H9 (cell line): ENCODE measurements around the gene SERPINB4. TPM values are rescaled to one million over a fixed set of nuclear protein-coding genes. Genes with fewer than 3 reads are reported as not detected.

Source experiments
- DNase-seq: peaks from one replicate; pipeline ENCODE4 v3.0.0-alpha.2; 2017
- H2AFZ ChIP-seq: one replicate; pipeline ENCODE4 v1.6.1; 2013; ENCODE audit warnings: mild to moderate bottlenecking, low read length, control low read depth, moderate library complexity
- H2AK5ac ChIP-seq: 2 replicates; pipeline ENCODE4 v1.6.1; 2013; ENCODE audit warnings: low read length, control low read depth, mixed read lengths; ENCODE audit not compliant: insufficient read length
- H2BK120ac ChIP-seq: one replicate; pipeline ENCODE4 v1.6.1; 2013; ENCODE audit warnings: low read depth, mild to moderate bottlenecking, low read length, control low read depth, inconsistent platforms; ENCODE audit not compliant: poor library complexity, severe bottlenecking
- H2BK12ac ChIP-seq: 2 replicates; pipeline ENCODE4 v1.6.1; 2013; ENCODE audit warnings: low read length, control low read depth, mixed read lengths, low read depth; ENCODE audit not compliant: insufficient read length
- H2BK15ac ChIP-seq: 2 replicates; pipeline ENCODE4 v1.6.1; 2013; ENCODE audit warnings: low read depth, low read length, control low read depth
- H2BK20ac ChIP-seq: one replicate; pipeline ENCODE4 v1.6.1; 2013; ENCODE audit warnings: low read depth, mild to moderate bottlenecking, low read length, control low read depth, inconsistent platforms; ENCODE audit not compliant: poor library complexity, severe bottlenecking
- H2BK5ac ChIP-seq: 2 replicates; pipeline ENCODE4 v1.6.1; 2013; ENCODE audit warnings: low read length, control low read depth, mixed read lengths; ENCODE audit not compliant: insufficient read length
- H3K14ac ChIP-seq: 2 replicates; pipeline ENCODE4 v1.6.1; 2013; ENCODE audit warnings: low read length, control low read depth; ENCODE audit not compliant: insufficient read depth
- H3K18ac ChIP-seq: 2 replicates; pipeline ENCODE4 v1.6.1; 2013; ENCODE audit warnings: low read depth, mild to moderate bottlenecking, mixed read lengths, low read length, control low read depth; ENCODE audit not compliant: insufficient read length
- H3K23ac ChIP-seq: 2 replicates; pipeline ENCODE4 v1.6.1; 2013; ENCODE audit warnings: low read length, control low read depth, mixed read lengths, low read depth; ENCODE audit not compliant: insufficient read length
- H3K23me2 ChIP-seq: 2 replicates; pipeline ENCODE4 v1.6.1; 2013; ENCODE audit warnings: low read depth, mild to moderate bottlenecking, mixed read lengths, low read length, control low read depth; ENCODE audit not compliant: insufficient read length, poor library complexity, severe bottlenecking
- H3K27ac ChIP-seq: 2 replicates; pipeline ENCODE4 v1.5.1; 2013; ENCODE audit warnings: low read length, control low read depth, mixed read lengths, low read depth; ENCODE audit not compliant: insufficient read length
- H3K27me3 ChIP-seq: 2 replicates; pipeline ENCODE4 v1.6.1; 2013; ENCODE audit warnings: low read length, control low read depth, inconsistent platforms; ENCODE audit not compliant: insufficient read depth
- H3K4ac ChIP-seq: 2 replicates; pipeline ENCODE4 v1.6.1; 2013; ENCODE audit warnings: low read depth, mild to moderate bottlenecking, control low read depth, inconsistent platforms, low read length, moderate library complexity
- H3K4me1 ChIP-seq: 2 replicates; pipeline ENCODE4 v1.6.1; 2013; ENCODE audit warnings: low read length, control low read depth, inconsistent platforms; ENCODE audit not compliant: insufficient read depth
- H3K4me2 ChIP-seq: 2 replicates; pipeline ENCODE4 v1.6.1; 2013; ENCODE audit warnings: low read length, control low read depth, mixed read lengths; ENCODE audit not compliant: insufficient read length, insufficient read depth
- H3K56ac ChIP-seq: 2 replicates; pipeline ENCODE4 v1.6.1; 2013; ENCODE audit warnings: low read depth, mild to moderate bottlenecking, mixed read lengths, low read length, control low read depth; ENCODE audit not compliant: insufficient read length
- H3K79me1 ChIP-seq: 2 replicates; pipeline ENCODE4 v1.6.1; 2013; ENCODE audit warnings: low read depth, mild to moderate bottlenecking, moderate library complexity, low read length, control low read depth, inconsistent platforms; ENCODE audit not compliant: insufficient read depth, poor library complexity, severe bottlenecking
- H3K79me2 ChIP-seq: 2 replicates; pipeline ENCODE4 v1.6.1; 2013; ENCODE audit warnings: low read length, control low read depth, inconsistent platforms; ENCODE audit not compliant: insufficient read depth
- H3K9ac ChIP-seq: 2 replicates; pipeline ENCODE4 v1.6.1; 2013; ENCODE audit warnings: low read length, control low read depth, mixed read lengths; ENCODE audit not compliant: insufficient read length; ENCODE audit errors: extremely low read depth
- H3K9me3 ChIP-seq: one replicate; pipeline ENCODE4 v1.6.1; 2013; ENCODE audit warnings: low read depth, low read length, inconsistent platforms; ENCODE audit not compliant: control insufficient read depth
- H3T11ph ChIP-seq: one replicate; pipeline ENCODE4 v1.6.1; 2013; ENCODE audit warnings: mild to moderate bottlenecking, low read length, control low read depth, inconsistent platforms
- H4K20me1 ChIP-seq: one replicate; pipeline ENCODE4 v1.6.1; 2013; ENCODE audit not compliant: control insufficient read depth, insufficient read length, insufficient read depth
- H4K5ac ChIP-seq: 2 replicates; pipeline ENCODE4 v1.6.1; 2013; ENCODE audit warnings: low read depth, mild to moderate bottlenecking, mixed read lengths, low read length, control low read depth; ENCODE audit not compliant: insufficient read length
- H4K8ac ChIP-seq: replicated peaks from 2 replicates; pipeline ENCODE4 v1.6.1; 2013; ENCODE audit warnings: low read length, control low read depth, mixed read lengths, low read depth; ENCODE audit not compliant: insufficient read length
- H4K91ac ChIP-seq: 2 replicates; pipeline ENCODE4 v1.6.1; 2013; ENCODE audit warnings: low read depth, mild to moderate bottlenecking, moderate library complexity, mixed read lengths, low read length, control low read depth; ENCODE audit not compliant: insufficient read length
- H3K27ac Mint-ChIP-seq, 3 experiments: 2 replicates in 2 of 3; 3 replicates in 1 of 3; pipeline ENCODE4 v1.8.0; 2020 to 2021; ENCODE audit warnings: mixed read lengths in 3 of 3, mild to moderate bottlenecking in 1 of 3, moderate library complexity in 1 of 3
- H3K27me3 Mint-ChIP-seq: 2 replicates; pipeline ENCODE4 v1.8.0; 2021; ENCODE audit warnings: low read depth, mild to moderate bottlenecking, moderate library complexity, mixed read lengths
- H3K36me3 Mint-ChIP-seq, 3 experiments: 2 replicates in 2 of 3; 3 replicates in 1 of 3; pipeline ENCODE4 v1.8.0; 2020 to 2021; ENCODE audit warnings: low read depth in 3 of 3, mixed read lengths in 3 of 3; ENCODE audit not compliant: insufficient read depth in 1 of 3
- H3K4me1 Mint-ChIP-seq, 2 experiments: 2 replicates each; pipeline ENCODE4 v1.8.0; 2020; ENCODE audit warnings: mixed read lengths in 2 of 2
- H3K4me3 Mint-ChIP-seq, 2 experiments: 2 replicates in 1 of 2; 3 replicates in 1 of 2; pipeline ENCODE4 v1.8.0; 2020 to 2021; ENCODE audit warnings: mild to moderate bottlenecking in 2 of 2, mixed read lengths in 2 of 2, moderate library complexity in 1 of 2
- H3K9me3 Mint-ChIP-seq, 2 experiments: 2 replicates in 1 of 2; 3 replicates in 1 of 2; pipeline ENCODE4 v1.8.0; 2020; ENCODE audit warnings: mild to moderate bottlenecking in 2 of 2, mixed read lengths in 2 of 2, moderate library complexity in 1 of 2
- WGBS: extraction: QIAGEN DNeasy Blood & Tissue Kit; methylation state at CpG from one replicate; pipeline ENCODE4 v1.1.7; 2013; ENCODE audit warnings: missing lambda C conversion rate, low lambda C conversion rate, mixed read lengths; ENCODE audit not compliant: insufficient read length; ENCODE audit errors: extremely low coverage; 5-methylcytosine and 5-hydroxymethylcytosine counted together
- total RNA-seq: library from RNA; stranded (reverse); gene quantifications from 2 replicates; pipeline ENCODE4 v1.2.1, GENCODE V29; 2021
- TF ChIP-seq, protein P1 (sequence below): fragments of 200-600 bp; sonication (generic); conservative IDR thresholded peaks from 3 replicates; pipeline ENCODE4 v1.8.0; 2021; ENCODE audit warnings: antibody characterized with exemption, mild to moderate bottlenecking

The SERPINB4 gene
- total RNA-seq, 1 experiment from 2014 or later: 4.1 TPM

DNA sequence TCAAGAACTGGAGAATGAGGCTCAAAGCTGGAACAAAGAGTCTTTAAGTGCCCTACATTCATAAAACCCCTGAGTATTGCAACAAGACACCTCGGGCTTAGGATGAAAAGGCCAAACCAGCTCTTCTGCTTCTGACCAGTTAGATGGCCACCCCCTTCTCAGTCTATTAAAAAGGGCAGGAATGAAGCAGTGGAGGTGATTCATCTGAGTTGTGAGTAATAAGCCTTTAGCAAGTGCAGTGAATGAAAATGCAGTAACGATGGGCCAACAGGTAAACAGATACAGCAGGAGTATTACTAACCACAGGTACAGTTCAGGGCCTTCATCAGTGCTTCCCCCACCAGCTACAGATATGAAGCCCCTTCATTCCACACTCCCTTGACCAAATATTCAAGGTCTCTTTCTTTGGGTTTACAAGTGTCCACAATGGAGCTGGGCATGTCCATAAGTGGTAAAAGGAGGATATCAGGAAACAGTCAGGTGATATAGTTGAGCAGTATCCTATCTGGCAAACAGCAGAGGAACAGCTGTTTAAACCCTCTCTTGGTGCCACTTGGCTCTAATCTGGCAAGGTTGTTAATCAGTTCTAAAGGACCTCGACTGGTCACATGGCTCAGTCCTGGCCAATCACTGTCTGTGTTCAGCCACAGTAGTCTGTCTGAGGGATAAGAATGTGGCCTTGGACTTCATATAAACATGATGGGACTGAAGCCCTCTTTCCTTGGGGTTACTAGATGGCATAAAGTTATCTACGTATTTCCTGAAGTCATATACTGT lies 39.1 kb downstream of the SERPINB4 start:
- no peak overlapping the region for H4K91ac ChIP-seq
- no peak overlapping the region for H2AFZ ChIP-seq
- Mint-ChIP-seq H3K4me3 (no peak overlapping the region), H3K9me3 (peaks cover 0 to 2% of the 10 kb centered on the region in 2 experiments; a peak in 1 of 5 replicates), H3K4me1 (peaks cover 0 to 5% of the 10 kb centered on the region in 2 experiments; a peak in 2 of 4 replicates), H3K27ac (no peak overlapping the region), H3K27me3 (no peaks in the 10 kb centered on the region), H3K36me3 (no peaks in the 10 kb centered on the region)
- H3K23me2 ChIP-seq: no peaks in the 10 kb centered on the region
- H2BK20ac ChIP-seq: no peak overlapping the region
- no peak overlapping the region for H2BK12ac ChIP-seq
- no peak overlapping the region for H3K27ac ChIP-seq
- no peak overlapping the region for H3K23ac ChIP-seq
- H4K5ac ChIP-seq: no peak overlapping the region
- no peak overlapping the region for H3K14ac ChIP-seq
- H2BK15ac ChIP-seq: no peak overlapping the region
- H3K9me3 ChIP-seq: no peaks in the 10 kb centered on the region
- H3K27me3 ChIP-seq: no peaks in the 10 kb centered on the region
- no peaks in the 10 kb centered on the region for H4K20me1 ChIP-seq
- no peak overlapping the region for H3T11ph ChIP-seq
- H3K4me2 ChIP-seq: no peak overlapping the region
- no peak overlapping the region for H3K4ac ChIP-seq
- H3K4me1 ChIP-seq: no peaks in the 10 kb centered on the region; the same call in 1 of the 2 replicates
- no peak overlapping the region for H3K9ac ChIP-seq
- no peak overlapping the region for H2AK5ac ChIP-seq
- TF ChIP-seq, protein P1, sequence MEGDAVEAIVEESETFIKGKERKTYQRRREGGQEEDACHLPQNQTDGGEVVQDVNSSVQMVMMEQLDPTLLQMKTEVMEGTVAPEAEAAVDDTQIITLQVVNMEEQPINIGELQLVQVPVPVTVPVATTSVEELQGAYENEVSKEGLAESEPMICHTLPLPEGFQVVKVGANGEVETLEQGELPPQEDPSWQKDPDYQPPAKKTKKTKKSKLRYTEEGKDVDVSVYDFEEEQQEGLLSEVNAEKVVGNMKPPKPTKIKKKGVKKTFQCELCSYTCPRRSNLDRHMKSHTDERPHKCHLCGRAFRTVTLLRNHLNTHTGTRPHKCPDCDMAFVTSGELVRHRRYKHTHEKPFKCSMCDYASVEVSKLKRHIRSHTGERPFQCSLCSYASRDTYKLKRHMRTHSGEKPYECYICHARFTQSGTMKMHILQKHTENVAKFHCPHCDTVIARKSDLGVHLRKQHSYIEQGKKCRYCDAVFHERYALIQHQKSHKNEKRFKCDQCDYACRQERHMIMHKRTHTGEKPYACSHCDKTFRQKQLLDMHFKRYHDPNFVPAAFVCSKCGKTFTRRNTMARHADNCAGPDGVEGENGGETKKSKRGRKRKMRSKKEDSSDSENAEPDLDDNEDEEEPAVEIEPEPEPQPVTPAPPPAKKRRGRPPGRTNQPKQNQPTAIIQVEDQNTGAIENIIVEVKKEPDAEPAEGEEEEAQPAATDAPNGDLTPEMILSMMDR: no peak
- no peak overlapping the region for H3K18ac ChIP-seq
- no peak overlapping the region for H2BK120ac ChIP-seq
- H3K79me1 ChIP-seq: no peaks in the 10 kb centered on the region
- H2BK5ac ChIP-seq: no peak overlapping the region
- no peak overlapping the region for H3K56ac ChIP-seq
- no peaks in the 10 kb centered on the region for H3K79me2 ChIP-seq
- DNase-seq: no peak
- no CpG with 5 or more reads among the region's 4 CpGs for WGBS
- no peak overlapping the region for H4K8ac ChIP-seq
